CD4-positive, alpha-beta T cell treated with Interleukin-15 for 4 hours (primary cell): Measurements from ENCODE around the gene TENM3.

Source experiments
- DNase-seq: peaks from one replicate; pipeline ENCODE4 v3.0.0-alpha.2; 2020; ENCODE audit warnings: low spot score

Gene TENM3

GRCh38 chr4:182574706-182575105 lies 331.5 kb downstream of the TENM3 start:
- no peak for DNase-seq

- DNase-seq: no peak
Observed at GRCh38 chr4:182575225-182575624, 332.0 kb downstream of the TENM3 start.

- no peak for DNase-seq
Observed at GRCh38 chr4:182576601-182577289, 333.5 kb downstream of the TENM3 start.

GRCh38 chr4:182577411-182577810 lies 334.2 kb downstream of the TENM3 start:
- DNase-seq: no peak

GRCh38 chr4:182578402-182578801 lies 335.2 kb downstream of the TENM3 start:
- no peak for DNase-seq

GRCh38 chr4:182582245-182582644 lies 339.0 kb downstream of the TENM3 start:
- no peak for DNase-seq

- no peak for DNase-seq
Observed at GRCh38 chr4:182583703-182584415, 340.7 kb downstream of the TENM3 start.

GRCh38 chr4:182585321-182585720 lies 342.1 kb downstream of the TENM3 start:
- DNase-seq: no peak

- no peak for DNase-seq
Observed at GRCh38 chr4:182589100-182589499, 345.9 kb downstream of the TENM3 start.

- no peak for DNase-seq
Observed at GRCh38 chr4:182593402-182593801, 350.2 kb downstream of the TENM3 start.

GRCh38 chr4:182593864-182594263 lies 350.7 kb downstream of the TENM3 start:
- no peak for DNase-seq

- DNase-seq: no peak
Observed at GRCh38 chr4:182600093-182600492, 356.9 kb downstream of the TENM3 start.

- DNase-seq: no peak
Observed at GRCh38 chr4:182600856-182601255, 357.7 kb downstream of the TENM3 start.

GRCh38 chr4:182604161-182604622 lies 361.0 kb downstream of the TENM3 start:
- DNase-seq: no peak

- no peak for DNase-seq
Observed at GRCh38 chr4:182604953-182605352, 361.8 kb downstream of the TENM3 start.

GRCh38 chr4:182608525-182608924 lies 365.3 kb downstream of the TENM3 start:
- DNase-seq: no peak

GRCh38 chr4:182616476-182616875 lies 373.3 kb downstream of the TENM3 start:
- DNase-seq: no peak

GRCh38 chr4:182619660-182620059 lies 376.5 kb downstream of the TENM3 start:
- DNase-seq: no peak

- no peak for DNase-seq
Observed at GRCh38 chr4:182620111-182620980, 377.1 kb downstream of the TENM3 start.

- DNase-seq: no peak
Observed at GRCh38 chr4:182624281-182624680, 381.1 kb downstream of the TENM3 start.

- no peak for DNase-seq
Observed at GRCh38 chr4:182625193-182625592, 382.0 kb downstream of the TENM3 start.

GRCh38 chr4:182627996-182628395 lies 384.8 kb downstream of the TENM3 start:
- DNase-seq: no peak

GRCh38 chr4:182628544-182628943 lies 385.3 kb downstream of the TENM3 start:
- DNase-seq: no peak
